ENCODE results near the gene SETD2.
"Not testable (repeated sequence)": the region's sequence is repeated elsewhere in the genome, so short reads cannot be mapped to it uniquely, and the experiment has no call there.

Gene SETD2

DNA sequence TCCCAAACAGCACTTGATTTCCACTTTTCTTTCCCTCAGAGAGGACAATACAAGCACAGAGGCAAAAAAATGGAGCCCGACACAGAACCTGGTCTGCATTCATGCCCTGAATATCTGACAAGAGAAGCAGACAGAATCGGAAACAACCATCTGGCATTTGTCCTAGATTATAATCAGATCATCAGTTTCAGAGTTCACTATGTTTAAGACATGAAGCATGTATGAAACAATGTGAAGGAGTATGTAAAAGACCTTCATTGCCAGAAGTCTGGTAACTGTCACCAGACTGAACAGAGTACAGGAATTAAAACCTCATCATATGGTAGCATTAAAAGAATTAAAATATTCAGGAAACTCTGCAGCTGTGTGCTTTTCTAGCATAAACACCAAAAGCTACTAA, 65.0 kb downstream of the SETD2 start:
- DNase-seq, result peak; percentile 8

DNA sequence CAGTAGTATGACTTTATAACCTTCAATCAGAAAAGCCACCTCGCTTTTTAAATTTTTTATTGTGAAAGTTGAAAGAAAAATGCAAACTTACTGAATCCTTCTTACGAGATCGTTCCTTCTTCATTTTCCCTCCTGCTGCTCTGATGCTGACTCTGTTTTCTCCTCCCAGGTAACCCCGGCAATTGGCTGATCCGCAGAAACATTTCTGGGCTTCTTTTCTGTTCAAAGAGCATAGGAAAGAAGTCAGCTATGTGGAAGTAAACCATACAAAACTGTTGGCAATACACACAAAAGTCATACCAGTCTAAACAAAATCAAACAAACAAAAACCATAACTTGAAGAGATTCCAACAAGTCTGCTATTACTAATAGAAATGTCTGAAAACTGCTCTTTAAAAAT, 66.0 kb downstream of the SETD2 start:
- no peak for DNase-seq

DNA sequence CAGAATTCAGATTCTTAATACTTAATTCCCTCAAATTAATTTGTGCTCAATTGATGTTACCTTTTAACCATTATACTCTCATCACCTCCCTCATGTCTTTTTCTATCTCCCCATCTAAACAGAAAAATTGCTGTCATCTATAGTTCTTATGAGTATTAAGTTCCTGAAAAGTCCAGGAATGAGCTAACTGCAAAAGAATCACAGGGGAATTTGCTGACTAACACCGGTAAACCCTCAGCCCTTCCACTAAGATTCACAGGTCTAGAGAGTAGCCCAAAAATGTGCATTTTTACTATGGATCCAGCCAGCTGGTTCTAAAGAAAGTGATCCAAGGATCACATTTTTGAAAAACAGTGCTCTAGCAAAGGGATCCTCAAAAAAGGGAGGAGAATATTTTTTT, 67.0 kb downstream of the SETD2 start:
- peak; percentile 75 for DNase-seq

DNA sequence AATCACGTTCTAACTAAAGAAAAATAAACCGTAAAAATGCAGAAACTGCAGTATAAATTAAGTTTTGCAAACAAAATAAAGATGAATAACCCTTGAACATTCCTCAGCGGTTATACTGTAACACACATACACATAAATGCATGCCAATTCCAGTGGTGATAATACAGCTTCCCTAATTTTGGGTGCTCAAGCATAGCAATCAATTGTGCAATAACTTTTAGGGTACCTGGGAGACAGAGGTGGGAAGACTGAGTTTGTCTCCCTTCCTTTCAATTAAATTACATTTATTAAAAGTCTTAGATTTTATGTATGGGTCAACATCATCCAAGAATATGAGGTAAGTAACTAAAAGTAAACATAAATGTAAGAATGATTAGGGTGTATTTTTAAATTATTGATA, 71.8 kb downstream of the SETD2 start:
- DNase-seq, result no peak

DNA sequence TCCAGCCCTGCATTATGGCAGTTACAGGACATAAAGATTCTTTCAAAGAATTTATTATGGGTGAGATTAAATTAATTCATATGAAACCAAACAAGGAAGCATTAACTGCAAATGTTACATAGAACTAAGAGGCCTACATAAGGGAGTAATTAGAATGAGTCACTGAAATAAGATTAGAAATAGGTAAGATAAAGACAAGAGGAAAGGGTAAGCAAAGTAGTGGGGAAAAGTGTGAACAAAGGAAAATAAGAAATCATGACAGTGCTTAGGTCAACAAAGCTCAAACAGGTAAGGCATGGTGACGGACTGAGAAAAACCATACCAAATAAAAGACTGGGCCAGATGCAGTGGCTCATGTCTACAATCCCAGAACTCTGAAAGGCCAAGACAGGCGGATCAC, 74.3 kb downstream of the SETD2 start:
- no peak for DNase-seq

DNA sequence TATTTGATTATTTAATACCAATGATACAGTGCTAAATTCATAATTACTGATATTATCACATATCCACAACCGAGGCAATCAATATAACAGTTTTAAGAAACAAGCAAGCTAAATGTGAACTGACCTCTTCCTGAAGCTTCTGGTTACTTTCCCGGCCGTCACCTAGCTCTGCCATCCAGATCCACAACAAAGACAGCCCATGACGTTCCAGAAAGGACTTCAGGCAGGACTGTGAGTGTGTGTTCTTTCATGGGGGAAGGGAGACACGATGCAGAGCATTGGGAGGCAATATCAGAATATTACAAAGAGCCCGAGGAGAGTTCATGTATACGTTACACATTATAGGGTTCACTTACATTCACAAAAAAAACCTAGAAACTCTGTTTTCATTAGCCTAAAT, 77.8 kb downstream of the SETD2 start:
- DNase-seq, result no peak

DNA sequence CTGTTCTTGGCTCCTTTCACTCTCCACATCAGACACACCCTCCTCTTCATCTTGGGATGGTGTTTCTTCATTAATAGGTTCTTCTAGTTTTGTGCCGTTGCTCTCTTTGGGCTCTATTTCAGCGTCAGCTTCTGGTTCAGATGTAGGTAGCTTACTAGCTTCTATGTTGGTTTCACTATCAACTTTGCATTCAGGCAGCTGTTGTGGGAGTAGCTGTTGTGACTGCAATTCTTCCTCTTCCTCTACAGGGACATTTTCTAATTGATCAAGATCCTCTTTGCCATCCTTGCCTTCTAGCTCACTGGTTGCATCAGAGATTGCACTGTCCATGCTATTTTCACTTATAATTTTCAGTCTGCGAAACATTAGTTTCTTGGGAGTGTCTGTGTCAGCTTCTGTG, 80.1 kb downstream of the SETD2 start:
- DNase-seq, result no peak

DNA sequence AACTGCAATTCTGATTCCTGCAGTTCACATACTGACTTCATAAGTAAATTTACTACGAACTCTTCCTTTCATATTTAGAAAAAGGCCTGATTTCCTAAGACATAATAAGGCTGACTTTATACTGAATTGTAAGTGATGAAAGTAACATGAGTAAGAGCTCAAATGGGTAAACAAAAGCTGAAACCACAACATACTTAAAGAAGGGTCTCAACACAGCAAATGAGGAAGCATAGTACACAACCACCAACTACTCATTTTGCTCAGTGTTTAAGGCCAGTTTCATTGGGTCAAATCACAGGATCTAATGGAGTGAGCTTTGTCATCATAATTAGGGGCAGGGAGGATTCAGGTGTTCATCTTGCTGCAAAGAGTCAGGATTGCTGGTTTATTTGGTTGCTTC, 81.4 kb downstream of the SETD2 start:
- DNase-seq, result peak; percentile 42

DNA sequence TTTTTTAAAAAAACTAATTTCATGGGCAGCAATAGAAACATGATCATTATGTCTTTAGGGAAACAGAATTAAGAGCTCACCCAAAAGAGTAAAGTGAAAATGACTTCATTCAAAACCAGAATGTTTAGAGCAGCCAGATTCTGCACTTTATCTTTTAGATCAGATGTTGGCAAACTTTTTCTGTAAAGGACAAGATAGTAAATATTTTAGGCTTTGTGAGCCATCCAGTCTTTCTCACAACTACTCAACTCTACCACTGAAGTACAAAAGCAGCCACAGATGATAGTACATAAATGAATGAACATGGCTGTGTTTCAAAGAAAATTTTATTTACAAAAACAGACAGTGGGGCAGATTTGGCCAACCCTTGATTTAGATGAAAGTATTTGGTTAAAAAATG, 84.5 kb downstream of the SETD2 start:
- no peak for DNase-seq

DNA sequence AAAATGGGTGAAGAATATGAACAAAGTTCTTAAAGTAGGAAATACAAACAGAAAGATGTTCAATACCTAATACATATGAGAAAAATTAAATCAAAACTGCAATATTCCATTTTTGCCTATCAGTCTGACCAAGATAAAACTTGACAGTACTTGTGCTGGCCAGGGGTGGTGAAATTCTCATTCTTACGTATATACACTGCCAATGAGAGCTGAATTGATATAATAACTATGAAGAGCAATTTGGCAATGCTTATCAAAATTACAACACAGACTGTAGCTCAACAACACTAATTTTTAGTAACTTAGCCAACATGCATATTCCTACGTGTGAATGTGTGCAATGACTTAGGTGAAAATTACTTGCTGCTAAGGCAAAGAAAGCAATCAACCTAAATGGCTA, 90.2 kb downstream of the SETD2 start:
- no peak for DNase-seq

DNA sequence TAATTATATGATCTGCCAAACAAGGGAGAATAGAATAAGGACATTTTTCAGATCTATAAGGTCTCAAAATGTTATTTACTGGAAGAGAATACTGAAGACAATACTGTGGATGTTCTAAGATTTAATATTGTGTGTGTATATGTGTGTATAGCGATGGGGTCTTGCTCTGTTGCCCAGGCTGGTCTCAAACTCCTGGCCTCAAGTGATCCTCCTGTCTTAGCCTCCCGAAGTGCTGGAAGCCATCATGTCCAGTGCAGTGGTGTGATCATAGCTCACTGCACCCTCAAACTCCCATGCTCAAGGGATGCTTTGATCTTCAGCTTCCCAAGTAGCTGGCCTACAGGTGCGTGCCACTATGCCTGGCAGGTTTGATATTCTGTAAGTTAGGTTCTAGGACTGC, 93.1 kb downstream of the SETD2 start:
- no peak for DNase-seq

DNA sequence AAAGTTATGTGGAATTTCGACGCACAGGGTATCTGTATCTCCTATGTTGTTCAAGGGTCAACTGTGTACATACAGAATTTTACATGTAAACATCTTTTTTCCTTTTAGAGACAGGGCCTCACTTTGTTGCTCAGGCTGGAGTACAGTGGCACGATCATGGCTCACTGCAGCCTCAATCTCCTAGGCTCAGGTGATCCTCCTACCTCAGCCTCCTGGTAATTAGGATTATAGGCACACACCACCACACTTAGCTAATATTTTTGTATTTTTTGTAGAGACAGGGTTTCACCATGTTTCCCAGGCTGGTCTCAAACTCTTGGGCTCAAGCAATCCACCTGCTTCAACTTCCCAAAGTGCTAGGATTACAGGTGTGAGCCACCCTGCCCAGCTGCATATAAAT, 97.7 kb downstream of the SETD2 start:
- not testable (repeated sequence) for DNase-seq

DNA sequence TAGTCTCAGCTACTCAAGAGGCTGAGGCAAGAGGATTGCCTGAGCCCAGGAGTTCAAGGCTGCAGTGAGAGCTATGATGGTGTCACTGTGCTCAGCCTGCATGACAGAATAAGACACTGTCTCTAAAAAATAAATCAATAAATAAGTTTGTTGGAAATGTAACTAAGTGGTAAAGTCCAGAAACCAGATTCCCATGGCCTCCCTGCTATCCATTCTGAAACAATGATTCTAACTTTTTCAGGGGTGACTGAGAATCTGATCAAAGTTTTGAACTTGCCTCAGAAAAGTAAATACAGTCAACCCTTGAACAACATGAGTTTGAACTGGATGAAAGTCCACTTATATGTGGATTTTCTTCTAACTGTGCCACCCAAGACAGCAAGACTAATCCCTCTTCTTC, 98.2 kb downstream of the SETD2 start:
- no peak for DNase-seq

DNA sequence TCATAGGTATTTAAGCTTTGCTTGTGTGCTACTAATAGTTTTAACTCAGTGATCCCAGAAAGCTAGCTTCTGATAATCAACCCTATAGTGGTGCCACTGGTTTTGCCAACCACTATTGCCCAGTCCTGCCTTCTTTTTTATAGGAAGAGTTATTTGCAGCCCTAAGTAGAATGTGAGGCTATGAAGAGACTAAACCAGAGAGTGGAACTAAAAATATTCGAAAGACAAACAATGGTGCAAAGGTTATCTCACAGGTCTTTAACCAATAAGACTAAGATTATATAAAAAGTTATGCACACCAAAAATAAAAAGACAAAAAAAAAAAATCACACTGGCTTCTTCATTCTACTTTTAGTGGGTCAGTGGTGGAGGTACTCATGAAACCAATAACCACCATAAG, 98.9 kb downstream of the SETD2 start:
- DNase-seq, result no peak

DNA sequence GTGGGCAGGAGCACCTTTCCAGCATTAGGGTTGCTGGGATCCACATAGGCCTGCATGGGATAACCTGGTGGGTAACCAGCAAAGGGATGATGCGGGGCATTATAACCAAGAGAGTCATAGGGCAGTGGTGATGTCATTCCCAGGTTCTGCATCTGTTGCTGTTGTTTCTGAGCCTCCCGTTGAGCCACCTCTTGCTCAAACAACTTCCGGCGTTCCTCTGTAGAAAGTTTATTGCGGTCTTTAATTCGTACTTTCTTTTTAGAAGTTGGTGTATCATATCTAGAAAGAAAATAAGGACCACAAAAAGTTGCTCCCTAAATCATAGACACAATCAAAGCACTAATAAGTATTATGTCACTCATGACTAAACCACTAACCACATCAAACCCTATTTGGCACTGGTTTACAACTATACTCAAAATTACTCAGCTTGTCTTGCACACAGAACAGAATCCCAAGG, 106.7 kb downstream of the SETD2 start:
- DNase-seq, result no peak

DNA sequence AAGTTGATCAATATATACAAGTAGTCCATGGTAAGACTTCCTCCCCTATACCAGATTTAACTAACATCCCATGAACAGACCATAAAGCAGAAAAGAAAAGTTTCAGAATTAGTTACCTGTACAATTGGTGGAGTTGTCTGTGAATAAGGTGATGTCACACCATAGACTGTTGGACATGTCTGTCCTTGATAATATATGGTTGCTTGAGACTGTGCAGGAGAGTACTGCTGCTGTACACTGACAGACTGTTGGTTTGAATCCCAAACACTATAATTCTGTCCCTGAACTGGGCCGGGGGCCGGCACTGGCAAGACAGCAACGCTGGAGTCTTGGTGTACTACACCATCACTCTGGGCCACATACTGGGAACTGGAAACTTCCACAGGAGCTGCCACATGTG, 107.2 kb downstream of the SETD2 start:
- DNase-seq, result no peak

DNA sequence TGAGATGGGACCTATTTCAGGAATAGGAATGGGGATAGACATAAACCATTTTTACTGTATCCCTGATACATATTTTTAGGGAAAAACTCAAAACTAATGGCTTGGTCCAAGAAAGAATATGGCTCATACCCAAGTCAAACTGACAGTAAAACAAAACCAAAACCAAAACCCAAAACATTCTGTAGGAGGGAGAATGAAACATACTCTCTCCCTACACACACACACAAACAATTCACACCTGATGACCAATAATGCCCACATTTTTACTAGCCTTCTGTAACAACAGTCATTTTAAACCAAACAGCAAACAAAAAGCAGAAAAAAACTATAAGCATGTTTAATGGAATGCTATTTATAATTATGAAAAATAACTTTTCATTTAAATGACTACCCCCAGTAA, 109.5 kb downstream of the SETD2 start:
- DNase-seq, result no peak

DNA sequence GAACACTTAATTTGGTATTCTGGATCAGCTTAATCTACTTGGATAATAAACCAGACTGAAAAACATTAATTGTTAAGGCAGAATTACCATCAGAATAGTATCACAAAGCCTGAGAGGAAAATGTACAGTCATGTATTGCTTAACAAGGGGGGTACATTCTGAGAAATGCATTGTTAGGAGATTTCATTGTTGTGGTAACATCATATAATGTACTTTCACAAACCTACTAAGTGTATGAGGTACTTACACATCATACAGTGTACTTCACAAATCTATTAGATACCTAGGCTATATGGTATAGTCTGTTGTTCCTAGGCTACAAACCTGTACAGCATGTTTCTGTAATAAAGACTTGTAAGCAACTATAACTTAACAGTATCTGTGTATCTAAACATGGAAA, 116.2 kb downstream of the SETD2 start:
- no peak for DNase-seq

DNA sequence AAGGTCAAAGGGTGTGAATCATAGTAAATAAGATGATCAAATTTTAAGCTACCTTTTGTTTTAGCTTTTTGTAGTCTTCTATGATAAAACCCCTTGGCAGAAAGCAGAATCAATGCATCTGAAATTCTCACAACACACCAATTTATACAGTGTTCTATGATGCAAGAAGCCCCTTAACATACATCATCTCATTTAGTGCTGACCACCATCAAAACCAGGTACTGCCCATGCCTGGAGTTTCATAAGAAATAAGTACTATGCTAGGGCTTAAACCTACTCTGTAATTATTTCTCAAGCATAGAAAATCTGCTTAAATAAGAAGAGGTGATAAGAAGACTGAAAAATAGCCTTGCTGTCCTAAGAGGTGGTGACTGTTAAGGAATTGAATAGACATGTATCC, 116.8 kb downstream of the SETD2 start:
- no peak for DNase-seq

DNA sequence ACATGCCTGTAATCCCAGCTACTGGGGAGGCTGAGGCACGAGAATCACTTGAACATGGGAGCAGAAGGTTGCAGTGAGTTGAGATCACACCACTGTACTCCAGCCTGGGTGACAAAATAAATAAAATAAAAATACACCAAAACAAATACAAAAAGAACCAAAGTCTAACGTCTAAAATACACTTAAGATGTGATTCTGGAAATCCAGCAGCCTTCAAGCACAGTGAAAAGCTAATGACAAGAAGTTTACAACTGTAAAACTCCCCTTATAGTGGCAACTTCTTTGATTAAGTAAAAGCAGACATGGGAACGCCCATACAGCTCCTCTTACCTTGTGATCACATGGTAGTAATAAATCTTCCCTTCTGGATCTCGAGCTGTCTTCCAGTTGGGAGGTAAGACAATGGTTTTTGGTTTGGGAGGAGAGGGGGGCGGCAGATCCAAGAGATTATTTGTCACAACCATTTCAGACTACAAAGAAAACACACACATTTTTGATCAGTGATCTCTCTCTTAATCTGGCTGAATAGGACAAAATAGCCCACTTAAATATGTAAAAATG, 121.6 kb downstream of the SETD2 start:
- no peak for DNase-seq

DNA sequence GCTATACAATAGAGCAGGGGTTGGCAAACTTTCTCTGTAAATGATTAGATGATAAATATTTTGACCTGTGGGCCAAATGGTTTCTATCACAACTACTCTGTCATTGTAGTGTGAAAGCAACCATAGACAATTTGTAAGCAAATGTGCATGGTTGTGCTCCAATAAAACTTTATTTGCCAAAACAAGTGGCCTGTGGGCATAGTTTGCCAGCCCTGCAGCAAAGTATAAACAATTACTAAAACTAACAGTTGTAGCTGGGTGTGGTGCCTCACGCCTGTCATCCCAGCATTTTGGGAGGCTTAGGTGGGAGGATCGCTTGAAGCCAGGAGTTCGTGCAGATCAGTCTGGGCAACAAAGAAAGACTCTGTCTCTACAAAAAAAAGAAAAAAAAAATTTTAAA, 122.8 kb downstream of the SETD2 start:
- no peak for DNase-seq

DNA sequence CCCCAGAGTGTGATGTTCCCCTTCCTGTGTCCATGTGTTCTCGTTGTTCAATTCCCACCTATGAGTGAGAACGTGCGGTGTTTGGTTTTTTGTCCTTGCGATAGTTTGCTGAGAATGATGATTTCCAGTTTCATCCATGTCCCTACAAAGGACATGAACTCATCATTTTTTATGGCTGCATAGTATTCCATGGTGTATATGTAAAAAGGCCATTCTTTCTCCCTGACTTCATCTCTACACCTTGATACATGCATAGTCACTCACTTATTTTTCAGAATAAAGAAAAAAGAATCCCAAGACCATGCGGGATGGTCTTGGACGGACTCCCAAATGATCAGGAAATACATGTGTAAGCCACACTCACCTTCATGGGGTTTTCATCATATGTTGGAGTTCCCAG, 126.6 kb downstream of the SETD2 start:
- not testable (repeated sequence) for DNase-seq

DNA sequence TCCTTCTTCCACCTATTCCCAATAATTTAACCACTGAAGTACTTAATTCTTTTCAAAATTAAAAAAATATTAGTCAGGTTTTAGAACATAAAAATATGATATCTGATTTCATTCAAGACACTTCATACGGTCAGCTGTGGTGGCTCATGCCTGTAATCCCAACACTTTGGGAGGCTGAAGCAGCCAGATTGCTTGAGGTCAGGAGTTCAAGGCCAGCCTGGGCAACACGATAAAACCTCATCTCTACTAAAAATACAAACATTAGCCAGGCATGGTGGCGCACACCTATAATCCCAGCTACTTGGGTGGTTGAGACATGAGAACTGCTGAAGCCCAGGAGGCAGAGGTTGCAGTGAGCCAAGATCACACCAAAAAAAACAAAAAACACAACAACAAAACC, 127.8 kb downstream of the SETD2 start:
- DNase-seq, result no peak

DNA sequence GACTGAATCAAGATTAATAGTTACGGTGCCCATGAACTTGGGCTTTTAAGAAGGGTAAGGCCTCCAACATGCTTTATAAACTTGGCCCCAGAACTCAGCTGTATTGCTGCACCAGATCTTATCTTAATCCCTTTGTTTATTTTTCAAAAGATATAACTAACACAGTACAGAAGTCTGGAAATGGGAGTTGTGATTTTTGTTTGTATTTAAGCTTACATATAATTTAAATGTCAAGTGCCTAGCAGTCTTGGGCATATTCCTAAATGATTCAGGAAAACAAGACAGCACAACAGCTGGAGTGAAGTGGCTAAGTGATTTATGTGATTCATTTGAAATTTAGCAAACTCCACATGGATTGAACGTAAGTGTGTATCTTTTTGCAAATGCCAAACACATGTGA, 128.3 kb downstream of the SETD2 start:
- no peak for DNase-seq

DNA sequence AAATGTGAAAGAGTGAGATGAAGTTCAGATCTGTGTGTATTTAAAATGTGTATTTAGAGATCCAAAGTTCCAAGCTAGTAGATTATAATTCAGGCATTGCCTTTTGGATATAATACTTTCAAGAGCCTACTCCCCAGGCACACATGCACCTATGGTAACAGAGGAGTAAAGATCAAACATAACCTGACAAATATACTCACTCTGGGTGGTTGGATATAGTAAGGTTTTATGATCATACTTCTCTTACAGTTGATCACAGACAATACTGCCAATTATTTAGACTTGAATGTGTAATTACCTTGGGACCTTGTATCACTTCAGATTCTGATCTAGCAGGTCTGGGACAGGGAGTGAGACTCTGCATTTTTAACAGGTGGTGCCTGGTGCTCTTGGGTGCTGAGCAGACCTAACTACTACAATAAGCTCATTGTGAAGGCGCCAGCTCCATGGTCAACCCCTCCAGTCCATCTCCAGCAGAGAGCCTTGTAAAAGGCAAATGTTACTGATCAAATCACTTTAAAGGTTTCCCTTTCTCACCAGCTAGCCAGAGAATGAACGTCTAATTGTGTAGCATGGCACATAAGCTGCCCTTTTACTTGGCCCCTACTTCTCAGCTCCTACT, 128.9 kb downstream of the SETD2 start:
- DNase-seq, result no peak

Data from EL (cell line).